ENCODE measurements around the gene AKT1. TPM values are rescaled to one million over a fixed set of nuclear protein-coding genes. Genes with fewer than 3 reads are reported as not detected.

AKT1 gene
- total RNA-seq, 1 experiment from 2014 or later = 123 TPM

- CTCF ChIA-PET = no interaction called here
- no peak for TF ChIP-seq EZH2 (IDR thresholded peaks at IDR 0.05; ENCODE audit: borderline replicate concordance, low read depth, low read length, poor library complexity, severe bottlenecking)
- no peak for TF ChIP-seq CTCF (conservative IDR thresholded peaks at IDR 0.05; ENCODE audit: low read depth, low read length)
- Histone ChIP-seq H3K27me3 (replicated peaks; ENCODE audit: insufficient read depth, low read depth, low read length, poor library complexity) (no peaks in the 10 kb centered on the region), H3K4me1 (ENCODE audit: insufficient read depth, low read length, poor library complexity, severe bottlenecking) (no peaks in the 10 kb centered on the region), H3K4me3 (ENCODE audit: low read depth, low read length, poor library complexity, severe bottlenecking) (no peak overlapping the region), H3K27ac (ENCODE audit: low read depth, low read length, poor library complexity, severe bottlenecking) (no peak overlapping the region), H3K9me3 (ENCODE audit: low read depth, low read length, poor library complexity, severe bottlenecking) (no peaks in the 10 kb centered on the region), H3K36me3 (ENCODE audit: insufficient read depth, low read length, poor library complexity, severe bottlenecking) (peaks cover 29% of the 10 kb centered on the region)
- no peak for DNase-seq (ENCODE audit: low spot score)
- POLR2A ChIA-PET (ENCODE audit: low non-redundant PET) = interaction anchor here (0.5 kb wide), 1 partner anchor 286 kb away, joined by 5 read pairs; no protein-coding TSS in a partner anchor
- no TSS peak for BruUV-seq (replicated peaks)
- intact Hi-C loops (cut with micrococcal nuclease; ENCODE audit: unreplicated experiment) = no loop called here
Measured at GRCh38 chr14:104776961-104777807, 18.4 kb downstream of the AKT1 start.

- H3K4me1 ChIP-seq (ENCODE audit: insufficient read depth, low read length, poor library complexity, severe bottlenecking) = no peaks in the 10 kb centered on the region
- DNase-seq (ENCODE audit: low spot score) = no peak
- ChIA-PET POLR2A (ENCODE audit: low non-redundant PET) (no interaction called here), CTCF (no interaction called here)
- BruUV-seq (replicated peaks) = no TSS peak
- no peak overlapping the region for H3K4me3 ChIP-seq (ENCODE audit: low read depth, low read length, poor library complexity, severe bottlenecking)
- H3K27ac ChIP-seq (ENCODE audit: low read depth, low read length, poor library complexity, severe bottlenecking) = no peak overlapping the region
- intact Hi-C loops (cut with micrococcal nuclease; ENCODE audit: unreplicated experiment) = no loop called here
- H3K27me3 ChIP-seq (replicated peaks; ENCODE audit: insufficient read depth, low read depth, low read length, poor library complexity) = no peaks in the 10 kb centered on the region
- TF ChIP-seq CTCF (conservative IDR thresholded peaks at IDR 0.05; ENCODE audit: low read depth, low read length) (no peak), EZH2 (IDR thresholded peaks at IDR 0.05; ENCODE audit: borderline replicate concordance, low read depth, low read length, poor library complexity, severe bottlenecking) (no peak)
- no peaks in the 10 kb centered on the region for H3K9me3 ChIP-seq (ENCODE audit: low read depth, low read length, poor library complexity, severe bottlenecking)
- H3K36me3 ChIP-seq (ENCODE audit: insufficient read depth, low read length, poor library complexity, severe bottlenecking) = peaks cover 36% of the 10 kb centered on the region
Measured at GRCh38 chr14:104776481-104776880, 19.1 kb downstream of the AKT1 start.

- no peak for DNase-seq (ENCODE audit: low spot score)
- Histone ChIP-seq H3K27me3 (replicated peaks; ENCODE audit: insufficient read depth, low read depth, low read length, poor library complexity) (no peaks in the 10 kb centered on the region), H3K36me3 (ENCODE audit: insufficient read depth, low read length, poor library complexity, severe bottlenecking) (peaks cover 50% of the 10 kb centered on the region), H3K4me1 (ENCODE audit: insufficient read depth, low read length, poor library complexity, severe bottlenecking) (no peaks in the 10 kb centered on the region), H3K27ac (ENCODE audit: low read depth, low read length, poor library complexity, severe bottlenecking) (no peak overlapping the region), H3K9me3 (ENCODE audit: low read depth, low read length, poor library complexity, severe bottlenecking) (no peaks in the 10 kb centered on the region), H3K4me3 (ENCODE audit: low read depth, low read length, poor library complexity, severe bottlenecking) (no peak overlapping the region)
- CTCF ChIA-PET = no interaction called here
- no TSS peak for BruUV-seq (replicated peaks)
- POLR2A ChIA-PET (ENCODE audit: low non-redundant PET) = no interaction called here
- no peak for TF ChIP-seq EZH2 (IDR thresholded peaks at IDR 0.05; ENCODE audit: borderline replicate concordance, low read depth, low read length, poor library complexity, severe bottlenecking)
- TF ChIP-seq CTCF (conservative IDR thresholded peaks at IDR 0.05; ENCODE audit: low read depth, low read length) = no peak
- intact Hi-C loops (cut with micrococcal nuclease; ENCODE audit: unreplicated experiment) = no loop called here
Measured at GRCh38 chr14:104775073-104775489, 20.5 kb downstream of the AKT1 start.
